Thymus (tissue), 11 donors: ENCODE data around the gene DDX1. TPM values are rescaled to one million over a fixed set of nuclear protein-coding genes. Genes with fewer than 3 reads are reported as not detected.

Experiments used
- DNase-seq, 9 donors: peaks; one replicate each; pipeline ENCODE4 v3.0.0-alpha.2; 2013; ENCODE audit warnings: low spot score in 9 of 9, low read depth in 6 of 9, missing footprints in 1 of 9
- H3K27ac ChIP-seq, 2 donors: one replicate each; pipeline ENCODE4 v1.5.1; 2013; ENCODE audit warnings: control low read depth in 1 of 2, low read depth in 1 of 2, low read length in 1 of 2, mild to moderate bottlenecking in 1 of 2, moderate library complexity in 1 of 2
- H3K27me3 ChIP-seq, 2 donors: one replicate each; pipeline ENCODE4 v1.5.1; 2013; ENCODE audit warnings: low read length in 1 of 2; ENCODE audit not compliant: control insufficient read depth in 2 of 2, insufficient read depth in 1 of 2
- H3K36me3 ChIP-seq, 2 donors: one replicate each; pipeline ENCODE4 v1.5.1; 2013; ENCODE audit warnings: low read length in 1 of 2, mild to moderate bottlenecking in 1 of 2, moderate library complexity in 1 of 2; ENCODE audit not compliant: control insufficient read depth in 2 of 2, insufficient read depth in 2 of 2
- H3K4me1 ChIP-seq, 2 donors: one replicate each; pipeline ENCODE4 v1.5.1; 2013; ENCODE audit warnings: low read length in 2 of 2; ENCODE audit not compliant: control insufficient read depth in 2 of 2, insufficient read depth in 2 of 2
- H3K4me3 ChIP-seq, 2 donors: one replicate each; pipeline ENCODE4 v1.5.1; 2013; ENCODE audit warnings: low read length in 2 of 2, control low read depth in 1 of 2, mild to moderate bottlenecking in 1 of 2
- H3K9me3 ChIP-seq, 2 donors: one replicate each; pipeline ENCODE4 v1.5.1; 2013; ENCODE audit warnings: low read length in 1 of 2, mild to moderate bottlenecking in 1 of 2; ENCODE audit not compliant: control insufficient read depth in 2 of 2, insufficient read depth in 1 of 2
- WGBS: extraction: QIAGEN DNeasy Blood & Tissue Kit; methylation state at CpG from one replicate; pipeline ENCODE4 v1.1.7; 2013; 5-methylcytosine and 5-hydroxymethylcytosine counted together
- polyA plus RNA-seq: library from polyadenylated mRNA; stranded (reverse); fragments of 200-250 nt; gene quantifications from one replicate; pipeline ENCODE4 v1.2.3, GENCODE V29; 2013
- total RNA-seq: library from RNA; stranded (reverse); fragments of 120-200 nt; gene quantifications from one replicate; pipeline ENCODE4 v1.2.4, GENCODE V29; 2013
- donor health status: healthy.

DDX1 gene
- total and polyA plus RNA-seq, 2 donors, result 57.7 to 64.2 TPM

- no peak for DNase-seq
Observed at GRCh38 chr2:15671409-15671808, 79.7 kb downstream of the DDX1 start.

GRCh38 chr2:15671842-15672815 lies 80.5 kb downstream of the DDX1 start:
- Histone ChIP-seq H3K27me3 (no peaks in the 10 kb centered on the region), H3K36me3 (no peaks in the 10 kb centered on the region), H3K4me1 (peaks cover 0 to 8% of the 10 kb centered on the region in 2 donors), H3K27ac (no peak overlapping the region), H3K9me3 (no peaks in the 10 kb centered on the region), H3K4me3 (no peak overlapping the region)
- 95% methylated on average over 9 of the region's 9 CpGs for WGBS
- DNase-seq, result no peak

More at GRCh38 chr2:15671409-15671808, 79.7 kb downstream of the DDX1 start:
- no peaks in the 10 kb centered on the region for H3K36me3 ChIP-seq
- H3K4me3 ChIP-seq, result no peak overlapping the region
- no peak overlapping the region for H3K27ac ChIP-seq
- no peaks in the 10 kb centered on the region for H3K9me3 ChIP-seq
- H3K27me3 ChIP-seq, result no peaks in the 10 kb centered on the region
- peaks cover 0 to 8% of the 10 kb centered on the region in 2 donors for H3K4me1 ChIP-seq

GRCh38 chr2:15672961-15673918 lies 81.6 kb downstream of the DDX1 start:
- no peak for DNase-seq
- Histone ChIP-seq H3K36me3 (no peaks in the 10 kb centered on the region), H3K4me3 (no peak overlapping the region), H3K27me3 (no peaks in the 10 kb centered on the region), H3K9me3 (no peaks in the 10 kb centered on the region), H3K27ac (peak overlapping the region in 1 of 2 donors; percentile 40), H3K4me1 (peaks cover 0 to 8% of the 10 kb centered on the region in 2 donors)
- WGBS, result 87% methylated on average over 14 of the region's 14 CpGs

- peaks cover 0 to 7% of the 10 kb centered on the region in 2 donors for H3K4me1 ChIP-seq
- H3K36me3 ChIP-seq, result no peaks in the 10 kb centered on the region
- peak overlapping the region in 1 of 2 donors; percentile 40 for H3K27ac ChIP-seq
- H3K9me3 ChIP-seq, result no peaks in the 10 kb centered on the region
- H3K27me3 ChIP-seq, result no peaks in the 10 kb centered on the region
- WGBS, result 95% methylated on average over 7 of the region's 7 CpGs
- DNase-seq, result peak in 1 of 9 donors; percentile 1
- no peak overlapping the region for H3K4me3 ChIP-seq
Observed at GRCh38 chr2:15673919-15674636, 82.4 kb downstream of the DDX1 start.

- peaks cover 0 to 2% of the 10 kb centered on the region in 2 donors for H3K4me1 ChIP-seq
- no peak overlapping the region for H3K4me3 ChIP-seq
- H3K27ac ChIP-seq, result no peak overlapping the region
- H3K27me3 ChIP-seq, result no peaks in the 10 kb centered on the region
- H3K36me3 ChIP-seq, result no peaks in the 10 kb centered on the region
- no peaks in the 10 kb centered on the region for H3K9me3 ChIP-seq
- WGBS, result 96% methylated on average over 16 of the region's 16 CpGs
- DNase-seq, result no peak
Observed at GRCh38 chr2:15674637-15675455, 83.2 kb downstream of the DDX1 start.

GRCh38 chr2:15675456-15676195 lies 84.0 kb downstream of the DDX1 start:
- WGBS, result 79% methylated on average over 10 of the region's 10 CpGs
- no peaks in the 10 kb centered on the region for H3K9me3 ChIP-seq

GRCh38 chr2:15677141-15677843 lies 85.6 kb downstream of the DDX1 start:
- H3K4me3 ChIP-seq, result no peak overlapping the region
- H3K4me1 ChIP-seq, result peaks cover 0 to 2% of the 10 kb centered on the region in 2 donors
- WGBS, result 90% methylated on average over 9 of the region's 9 CpGs
- no peaks in the 10 kb centered on the region for H3K9me3 ChIP-seq
- no peak for DNase-seq
- H3K36me3 ChIP-seq, result no peaks in the 10 kb centered on the region
- H3K27ac ChIP-seq, result no peak overlapping the region
- H3K27me3 ChIP-seq, result no peaks in the 10 kb centered on the region

More at GRCh38 chr2:15675456-15676195, 84.0 kb downstream of the DDX1 start:
- H3K27me3 ChIP-seq, result no peaks in the 10 kb centered on the region
- no peak overlapping the region for H3K27ac ChIP-seq
- H3K4me3 ChIP-seq, result no peak overlapping the region
- no peaks in the 10 kb centered on the region for H3K36me3 ChIP-seq
- H3K4me1 ChIP-seq, result peaks cover 0 to 2% of the 10 kb centered on the region in 2 donors
- no peak for DNase-seq
